ENCODE data around the gene GARS1. TPM values are rescaled to one million over a fixed set of nuclear protein-coding genes. Genes with fewer than 3 reads are reported as not detected.
"Not testable (repeated sequence)": the region's sequence is repeated elsewhere in the genome, so short reads cannot be mapped to it uniquely, and the experiment has no call there.

GARS1 gene
- total RNA-seq, 1 donor from 2014 or later = 214 TPM

GRCh38 chr7:30634193-30634626 is 39.5 kb downstream of the GARS1 start:
- Mint-ChIP-seq H3K36me3 (ENCODE audit: low read depth) (peaks cover 62% of the 10 kb centered on the region), H3K4me3 (no peak overlapping the region), H3K27me3 (no peaks in the 10 kb centered on the region), H3K27ac (no peak overlapping the region), H3K9me3 (no peaks in the 10 kb centered on the region), H3K4me1 (no peaks in the 10 kb centered on the region)
- TF ChIP-seq, protein P1, sequence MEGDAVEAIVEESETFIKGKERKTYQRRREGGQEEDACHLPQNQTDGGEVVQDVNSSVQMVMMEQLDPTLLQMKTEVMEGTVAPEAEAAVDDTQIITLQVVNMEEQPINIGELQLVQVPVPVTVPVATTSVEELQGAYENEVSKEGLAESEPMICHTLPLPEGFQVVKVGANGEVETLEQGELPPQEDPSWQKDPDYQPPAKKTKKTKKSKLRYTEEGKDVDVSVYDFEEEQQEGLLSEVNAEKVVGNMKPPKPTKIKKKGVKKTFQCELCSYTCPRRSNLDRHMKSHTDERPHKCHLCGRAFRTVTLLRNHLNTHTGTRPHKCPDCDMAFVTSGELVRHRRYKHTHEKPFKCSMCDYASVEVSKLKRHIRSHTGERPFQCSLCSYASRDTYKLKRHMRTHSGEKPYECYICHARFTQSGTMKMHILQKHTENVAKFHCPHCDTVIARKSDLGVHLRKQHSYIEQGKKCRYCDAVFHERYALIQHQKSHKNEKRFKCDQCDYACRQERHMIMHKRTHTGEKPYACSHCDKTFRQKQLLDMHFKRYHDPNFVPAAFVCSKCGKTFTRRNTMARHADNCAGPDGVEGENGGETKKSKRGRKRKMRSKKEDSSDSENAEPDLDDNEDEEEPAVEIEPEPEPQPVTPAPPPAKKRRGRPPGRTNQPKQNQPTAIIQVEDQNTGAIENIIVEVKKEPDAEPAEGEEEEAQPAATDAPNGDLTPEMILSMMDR (IDR thresholded peaks at IDR 0.05) = no peak
- no peak for DNase-seq
- CTCF ChIA-PET = no interaction called here
- intact Hi-C loops (cut with micrococcal nuclease) = no loop called here
- POLR2A ChIA-PET = no interaction called here
- ATAC-seq (ENCODE audit: low read depth) = no peak

DNA sequence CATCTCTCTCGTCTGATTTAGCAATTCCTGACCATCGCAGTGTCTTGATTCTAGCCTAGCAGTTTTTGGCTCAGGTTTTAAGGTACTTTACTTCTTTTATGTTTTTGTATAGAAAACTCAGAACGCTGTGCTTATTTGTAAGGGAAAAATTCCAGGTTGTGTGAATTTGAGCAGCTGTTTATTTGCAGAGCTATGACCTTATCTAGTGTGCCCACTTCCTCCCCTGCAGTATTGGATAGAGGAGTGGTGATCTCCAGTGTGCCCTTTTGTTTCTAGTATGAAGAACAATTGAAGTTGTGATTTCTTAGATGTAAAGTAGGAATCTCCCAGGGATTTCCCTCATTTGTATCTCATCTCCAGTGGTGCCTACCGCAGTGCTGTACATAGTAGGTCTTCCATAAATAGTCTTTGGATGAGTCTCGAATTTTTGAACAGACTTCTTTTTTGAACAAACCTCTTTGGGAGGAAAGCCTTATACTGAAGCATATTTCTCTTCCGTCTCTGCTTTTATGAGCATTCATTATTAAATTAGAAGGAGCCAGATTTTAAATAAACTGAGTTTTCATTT is 40.0 kb downstream of the GARS1 start:
- Mint-ChIP-seq H3K27ac (no peak overlapping the region), H3K36me3 (ENCODE audit: low read depth) (peaks cover 60% of the 10 kb centered on the region), H3K27me3 (no peaks in the 10 kb centered on the region), H3K9me3 (no peaks in the 10 kb centered on the region), H3K4me3 (no peak overlapping the region), H3K4me1 (no peaks in the 10 kb centered on the region)
- TF ChIP-seq, protein P1 (IDR thresholded peaks at IDR 0.05) = no peak
- ChIA-PET CTCF (no interaction called here), POLR2A (no interaction called here)
- intact Hi-C loops (cut with micrococcal nuclease) = no loop called here
- DNase-seq (no peak), ATAC-seq (ENCODE audit: low read depth) (no peak)

DNA sequence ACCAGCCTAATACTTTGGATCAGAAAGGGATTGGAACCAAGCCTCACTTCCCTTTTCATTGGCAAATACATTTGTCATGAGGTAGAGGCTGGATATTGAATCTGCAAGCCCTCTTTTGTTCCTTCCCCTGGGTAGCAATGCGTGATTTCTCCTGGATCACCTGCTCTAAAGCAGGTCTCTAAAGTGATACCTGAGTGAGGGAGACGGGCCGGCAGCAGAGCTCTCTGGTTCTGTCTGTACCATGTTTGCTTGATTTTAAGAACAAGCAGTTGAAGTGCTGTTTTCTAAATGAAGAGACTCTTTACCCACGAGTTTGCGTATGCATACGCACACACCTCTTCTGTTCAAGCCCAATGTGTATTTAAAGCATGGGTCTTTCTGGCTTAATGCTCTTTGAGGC is 41.1 kb downstream of the GARS1 start:
- Mint-ChIP-seq H3K36me3 (ENCODE audit: low read depth) (peaks cover 56% of the 10 kb centered on the region), H3K27ac (no peak overlapping the region), H3K4me3 (no peak overlapping the region), H3K9me3 (no peaks in the 10 kb centered on the region), H3K4me1 (no peaks in the 10 kb centered on the region), H3K27me3 (no peaks in the 10 kb centered on the region)
- no peak for DNase-seq
- ChIA-PET CTCF (no interaction called here), POLR2A (no interaction called here)
- TF ChIP-seq, protein P1 (IDR thresholded peaks at IDR 0.05) = no peak
- intact Hi-C loops (cut with micrococcal nuclease) = no loop called here
- ATAC-seq (ENCODE audit: low read depth) = no peak

DNA sequence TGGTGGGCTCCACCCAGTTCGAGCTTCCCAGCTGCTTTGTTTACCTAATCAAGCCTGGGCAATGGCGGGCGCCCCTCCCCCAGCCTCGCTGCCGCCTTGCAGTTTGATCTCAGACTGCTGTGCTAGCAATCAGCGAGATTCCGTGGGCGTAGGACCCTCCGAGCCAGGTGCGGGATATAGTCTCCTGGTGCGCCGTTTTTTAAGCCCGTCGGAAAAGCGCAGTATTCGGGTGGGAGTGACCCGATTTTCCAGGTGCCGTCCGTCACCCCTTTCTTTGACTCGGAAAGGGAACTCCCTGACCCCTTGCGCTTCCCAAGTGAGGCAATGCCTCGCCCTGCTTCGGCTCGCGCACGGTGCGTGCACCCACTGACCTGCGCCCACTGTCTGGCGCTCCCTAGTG is 47.6 kb downstream of the GARS1 start:
- peaks cover 37% of the 10 kb centered on the region for H3K36me3 Mint-ChIP-seq (ENCODE audit: low read depth)
- ATAC-seq (ENCODE audit: low read depth); H3K27ac Mint-ChIP-seq; POLR2A ChIA-PET; H3K4me3 Mint-ChIP-seq; H3K9me3 Mint-ChIP-seq; DNase-seq; H3K4me1 Mint-ChIP-seq; CTCF ChIA-PET; H3K27me3 Mint-ChIP-seq; intact Hi-C loops (cut with micrococcal nuclease): not testable (repeated sequence)

GRCh38 chr7:30642789-30643188 is 48.1 kb downstream of the GARS1 start:
- intact Hi-C loops (cut with micrococcal nuclease) = no loop called here
- ChIA-PET CTCF (no interaction called here), POLR2A (no interaction called here)
- H3K27me3 Mint-ChIP-seq = no peaks in the 10 kb centered on the region
- TF ChIP-seq, protein P1 (IDR thresholded peaks at IDR 0.05) = no peak
- no peaks in the 10 kb centered on the region for H3K9me3 Mint-ChIP-seq
- H3K27ac Mint-ChIP-seq = no peak overlapping the region
- ATAC-seq (ENCODE audit: low read depth) (no peak), DNase-seq (no peak)
- H3K4me3 Mint-ChIP-seq = no peak overlapping the region
- peaks cover 37% of the 10 kb centered on the region for H3K36me3 Mint-ChIP-seq (ENCODE audit: low read depth)
- H3K4me1 Mint-ChIP-seq = no peaks in the 10 kb centered on the region

Measured in activated B cell treated with CpG ODN at 0.5 μM for 24 hours (primary cell).